Psoas muscle (tissue), 8 donors: ENCODE data around the gene WDR43. TPM values are rescaled to one million over a fixed set of nuclear protein-coding genes. Genes with fewer than 3 reads are reported as not detected.

ENCODE experiments used
- ATAC-seq, 4 donors: fragments of 200-7000 bp; cut with Tn5 transposase; one replicate each; pipeline ENCODE4 v1.9.1; 2020; ENCODE audit warnings: moderate library complexity in 3 of 4, mild to moderate bottlenecking in 2 of 4
- DNase-seq, 2 donors: peaks; one replicate each; pipeline ENCODE4 v3.0.0-alpha.2; 2020
- H3K27ac ChIP-seq: fragments of 200-600 bp; one replicate; pipeline ENCODE4 v1.8.0; 2022
- H3K27me3 ChIP-seq, 3 donors: fragments of 200-600 bp in 1 of 3; one replicate each; pipeline versions ENCODE4 v1.6.1 to v1.8.0; 2013 to 2022; ENCODE audit warnings: low read length in 2 of 3, mild to moderate bottlenecking in 2 of 3, moderate library complexity in 1 of 3; ENCODE audit not compliant: insufficient read depth in 3 of 3
- H3K36me3 ChIP-seq, 2 donors: fragments of 200-600 bp in 1 of 2; one replicate each; pipeline versions ENCODE4 v1.6.1 to v1.8.0; 2013 to 2022; ENCODE audit warnings: low read depth in 1 of 2, mild to moderate bottlenecking in 1 of 2, moderate library complexity in 1 of 2; ENCODE audit not compliant: insufficient read depth in 1 of 2
- H3K4me1 ChIP-seq: fragments of 200-600 bp; one replicate; pipeline ENCODE4 v1.8.0; 2022
- H3K4me3 ChIP-seq: fragments of 200-600 bp; one replicate; pipeline ENCODE4 v1.8.0; 2022; ENCODE audit warnings: mild to moderate bottlenecking
- H3K9me3 ChIP-seq: fragments of 200-600 bp; one replicate; pipeline ENCODE4 v1.8.0; 2022
- CTCF ChIP-seq: fragments of 200-600 bp; IDR thresholded peaks from one replicate; pipeline ENCODE4 v1.8.0; 2022; ENCODE audit warnings: antibody characterized with exemption
- WGBS, 3 donors: extraction: QIAGEN DNeasy Blood & Tissue Kit; methylation state at CpG; one replicate each; pipeline versions ENCODE4 v1.1.6 to v1.1.7; 2013; 5-methylcytosine and 5-hydroxymethylcytosine counted together
- intact Hi-C, 2 donors: fragments of 100-400 bp; cut with DNase I; formaldehyde crosslinking; loops; one replicate each; pipeline versions ENCODE4 v1.11.0 to v1.14.2; 2022
- polyA plus RNA-seq, 3 donors: library from polyadenylated mRNA; stranded (reverse); fragments of 200-250 nt; gene quantifications; one replicate each; pipeline ENCODE4 v1.2.3, GENCODE V29; 2013
- total RNA-seq, 4 donors: library from RNA; stranded (reverse); fragmentation: NEBNext Ultra II Directional in 2 of 4; extraction: Animal tissue kit (Norgen Biotek cat#: 25700) in 2 of 4; gene quantifications; one replicate each; pipeline versions ENCODE4 v1.2.1 to v1.2.4, GENCODE V29; 2021 to 2023
- donor health status: healthy with polysubstance abuse.
- donor health status: DM: no; HTN: no; CAD: no; lungs with moderate emphysema.
- donor health status: Bipolar disorder and iron deficiency.
- donor health status: healthy.
- donor health status: DM: yes; HTN: yes; CAD: no.
- donor health status: DM: no; HTN: no; CAD: no.
- donor health status: DM: no; HTN: no; CAD: no.
- donor health status: DM: yes; HTN: yes; CAD: no.

WDR43 gene
- total and polyA plus RNA-seq, 7 donors = 25.5 to 89.5 (median 54.4) TPM

GRCh38 chr2:28993206-28993960 is 98.9 kb downstream of the WDR43 start:
- peak in 1 of 2 donors; percentile 8 for DNase-seq
- no peak for TF ChIP-seq CTCF

GRCh38 chr2:28994074-28994473 is 99.6 kb downstream of the WDR43 start:
- intact Hi-C loops = no loop called here
- Histone ChIP-seq H3K27ac (no peak overlapping the region), H3K36me3 (no peaks in the 10 kb centered on the region), H3K27me3 (no peaks in the 10 kb centered on the region), H3K4me1 (no peaks in the 10 kb centered on the region), H3K9me3 (no peaks in the 10 kb centered on the region), H3K4me3 (no peak overlapping the region)
- ATAC-seq (no peak), DNase-seq (peak in 1 of 2 donors; percentile 22)
- TF ChIP-seq CTCF = no peak
- 95 to 98% (median 96%) methylated on average over 10 of the region's 10 CpGs for WGBS, 3 donors

More at GRCh38 chr2:28993206-28993960, 98.9 kb downstream of the WDR43 start:
- no peak overlapping the region for H3K27ac ChIP-seq
- H3K4me1 ChIP-seq = no peaks in the 10 kb centered on the region
- no peaks in the 10 kb centered on the region for H3K9me3 ChIP-seq
- intact Hi-C loops = no loop called here
- no peaks in the 10 kb centered on the region for H3K36me3 ChIP-seq
- WGBS, 3 donors = 67 to 76% (median 69%) methylated on average over 6 of the region's 6 CpGs
- ATAC-seq = peak in 1 of 4 donors; percentile 27
- H3K27me3 ChIP-seq = no peaks in the 10 kb centered on the region
- no peak overlapping the region for H3K4me3 ChIP-seq

- DNase-seq = peak in 1 of 2 donors; percentile 23
- no peaks in the 10 kb centered on the region for H3K9me3 ChIP-seq
- intact Hi-C loops = no loop called here
- H3K4me3 ChIP-seq = no peak overlapping the region
- no peaks in the 10 kb centered on the region for H3K36me3 ChIP-seq
- no peak overlapping the region for H3K27ac ChIP-seq
- no peak for ATAC-seq
- TF ChIP-seq CTCF = no peak
- 74 to 78% (median 75%) methylated on average over 7 of the region's 7 CpGs for WGBS, 3 donors
- no peaks in the 10 kb centered on the region for H3K27me3 ChIP-seq
- H3K4me1 ChIP-seq = no peaks in the 10 kb centered on the region
Observed at GRCh38 chr2:28994679-28995078, 100.2 kb downstream of the WDR43 start.

- no peaks in the 10 kb centered on the region for H3K27me3 ChIP-seq
- H3K27ac ChIP-seq = no peak overlapping the region
- no peaks in the 10 kb centered on the region for H3K4me1 ChIP-seq
- H3K4me3 ChIP-seq = no peak overlapping the region
- DNase-seq (no peak), ATAC-seq (no peak)
- TF ChIP-seq CTCF = no peak
- intact Hi-C loops = no loop called here
- H3K36me3 ChIP-seq = no peaks in the 10 kb centered on the region
- 82 to 86% (median 86%) methylated on average over 6 of the region's 6 CpGs for WGBS, 3 donors
- H3K9me3 ChIP-seq = no peaks in the 10 kb centered on the region
Observed at GRCh38 chr2:28995765-28996750, 101.6 kb downstream of the WDR43 start.
